A172 (cell line): Measurements from ENCODE around the gene BCCIP. TPM values are rescaled to one million over a fixed set of nuclear protein-coding genes. Genes with fewer than 3 reads are reported as not detected.

Experiments used
- DNase-seq: peaks from one replicate; pipeline ENCODE4 v3.0.0-alpha.2; 2015; ENCODE audit warnings: low spot score
- total RNA-seq: library from RNA; depleted of rRNA; stranded (reverse); fragments of >200 nt; shearing (Covaris generic); gene quantifications from 2 replicates; pipeline ENCODE4 v1.2.3, GENCODE V29; 2014

BCCIP gene
- total RNA-seq, 1 experiment from 2014 or later: 67.1 TPM

- DNase-seq: no peak
These were observed 25.2 kb upstream of the BCCIP start for GRCh38 chr10:125797994-125798662.

- no peak for DNase-seq
These were observed 23.7 kb upstream of the BCCIP start for GRCh38 chr10:125799451-125800182.

- no peak for DNase-seq
These were observed 21.8 kb upstream of the BCCIP start for GRCh38 chr10:125801574-125801973.

- no peak for DNase-seq
These were observed 21.2 kb upstream of the BCCIP start for GRCh38 chr10:125802131-125802530.

GRCh38 chr10:125802739-125803138 is 20.6 kb upstream of the BCCIP start:
- no peak for DNase-seq

- no peak for DNase-seq
These were observed 15.3 kb upstream of the BCCIP start for GRCh38 chr10:125808047-125808446.

- no peak for DNase-seq
These were observed 12.1 kb upstream of the BCCIP start for GRCh38 chr10:125811251-125811650.

GRCh38 chr10:125812128-125812750 is 11.1 kb upstream of the BCCIP start:
- no peak for DNase-seq

- DNase-seq: no peak
These were observed 7.6 kb upstream of the BCCIP start for GRCh38 chr10:125815764-125816163.

- no peak for DNase-seq
These were observed 6.8 kb upstream of the BCCIP start for GRCh38 chr10:125816548-125816947.

- DNase-seq: no peak
These were observed 5.9 kb upstream of the BCCIP start for GRCh38 chr10:125817337-125817946.

GRCh38 chr10:125820701-125821100 is 2.6 kb upstream of the BCCIP start:
- no peak for DNase-seq

- no peak for DNase-seq
These were observed 411 bp downstream of the BCCIP start for GRCh38 chr10:125823663-125824251.

GRCh38 chr10:125824736-125825135 is 1.4 kb downstream of the BCCIP start:
- DNase-seq: peak; percentile 13

- no peak for DNase-seq
These were observed 3.8 kb downstream of the BCCIP start for GRCh38 chr10:125827133-125827532.

- no peak for DNase-seq
These were observed 5.0 kb downstream of the BCCIP start for GRCh38 chr10:125828311-125828710.

- no peak for DNase-seq
These were observed 13.4 kb downstream of the BCCIP start for GRCh38 chr10:125836746-125837145.

- no peak for DNase-seq
These were observed 15.6 kb downstream of the BCCIP start for GRCh38 chr10:125838802-125839575.

GRCh38 chr10:125840406-125840805 is 17.1 kb downstream of the BCCIP start:
- no peak for DNase-seq

- no peak for DNase-seq
These were observed 17.6 kb downstream of the BCCIP start for GRCh38 chr10:125840955-125841354.

GRCh38 chr10:125843603-125844329 is 20.4 kb downstream of the BCCIP start:
- no peak for DNase-seq
